Esophagus muscularis mucosa (tissue), 4 donors: Measurements from ENCODE around the gene ATN1.

Experiments
- EP300 ChIP-seq: sonication (generic); formaldehyde crosslinking; IDR thresholded peaks from one replicate; pipeline ENCODE4 v1.6.1; 2017; ENCODE audit warnings: antibody characterized with exemption
- POLR2A ChIP-seq: fragments of 450-650 bp; IDR thresholded peaks from one replicate; pipeline ENCODE4 v1.6.1; 2017; ENCODE audit warnings: antibody characterized with exemption, moderate library complexity, mild to moderate bottlenecking, low read depth
- POLR2AphosphoS5 ChIP-seq, 2 donors: sonication (generic); formaldehyde crosslinking; IDR thresholded peaks; one replicate each; pipeline ENCODE4 v1.6.1; 2017; ENCODE audit warnings: antibody characterized with exemption in 2 of 2
- TF ChIP-seq, protein P1 (sequence below), 3 experiments: fragments of 200-600 bp in 2 of 3; fragments of 450-650 bp in 1 of 3; sonication (generic) in 2 of 3; IDR thresholded peaks; one replicate each; pipeline ENCODE4 v1.5.1; 2017 to 2019; ENCODE audit warnings: antibody characterized with exemption in 3 of 3, mild to moderate bottlenecking in 2 of 3, moderate library complexity in 1 of 3

DNA sequence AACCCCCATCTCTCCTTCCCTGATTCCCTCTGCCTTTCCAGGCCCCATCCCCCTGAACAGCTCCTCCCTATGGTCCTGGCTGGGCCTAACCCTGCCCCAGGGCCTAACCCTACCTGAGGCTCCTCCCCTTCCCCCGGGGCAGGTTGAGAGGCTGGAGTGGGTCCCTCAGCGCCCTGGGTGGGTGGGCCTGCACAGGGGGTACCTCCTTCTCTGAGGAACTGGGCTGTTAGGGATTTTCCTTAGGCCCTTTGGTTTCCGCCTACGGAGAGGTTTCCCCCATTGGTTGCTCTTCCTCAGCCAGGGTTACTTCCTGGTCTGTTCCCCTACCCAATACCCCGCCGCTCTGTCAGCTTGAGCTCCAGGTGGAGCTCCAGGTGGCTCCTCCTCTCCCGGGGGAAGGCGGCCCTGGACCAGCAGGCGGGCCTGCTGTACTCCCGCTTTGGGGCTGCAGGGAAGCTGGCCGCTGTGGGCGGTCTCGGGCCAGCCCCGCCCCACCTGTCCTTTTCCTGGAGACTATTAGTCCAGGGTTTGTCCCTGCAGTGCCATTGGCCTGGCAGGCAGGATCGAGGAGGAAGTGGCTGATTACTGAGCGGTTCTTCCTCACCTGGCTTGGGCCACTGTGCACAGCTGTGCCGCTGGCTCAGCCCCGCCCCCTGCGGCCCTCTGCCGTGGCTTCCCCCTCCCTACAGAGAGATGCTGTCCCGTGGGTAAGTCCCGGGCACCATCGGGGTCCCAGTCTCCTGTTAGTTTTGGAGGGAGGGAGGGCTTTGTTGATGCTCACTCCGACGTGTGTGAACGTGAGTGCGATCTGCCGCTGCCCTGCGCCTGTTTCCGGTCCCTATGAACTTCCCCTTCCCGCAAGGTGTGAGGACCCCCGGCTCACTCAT, 18.5 kb downstream of the ATN1 start:
- TF ChIP-seq, protein P1, sequence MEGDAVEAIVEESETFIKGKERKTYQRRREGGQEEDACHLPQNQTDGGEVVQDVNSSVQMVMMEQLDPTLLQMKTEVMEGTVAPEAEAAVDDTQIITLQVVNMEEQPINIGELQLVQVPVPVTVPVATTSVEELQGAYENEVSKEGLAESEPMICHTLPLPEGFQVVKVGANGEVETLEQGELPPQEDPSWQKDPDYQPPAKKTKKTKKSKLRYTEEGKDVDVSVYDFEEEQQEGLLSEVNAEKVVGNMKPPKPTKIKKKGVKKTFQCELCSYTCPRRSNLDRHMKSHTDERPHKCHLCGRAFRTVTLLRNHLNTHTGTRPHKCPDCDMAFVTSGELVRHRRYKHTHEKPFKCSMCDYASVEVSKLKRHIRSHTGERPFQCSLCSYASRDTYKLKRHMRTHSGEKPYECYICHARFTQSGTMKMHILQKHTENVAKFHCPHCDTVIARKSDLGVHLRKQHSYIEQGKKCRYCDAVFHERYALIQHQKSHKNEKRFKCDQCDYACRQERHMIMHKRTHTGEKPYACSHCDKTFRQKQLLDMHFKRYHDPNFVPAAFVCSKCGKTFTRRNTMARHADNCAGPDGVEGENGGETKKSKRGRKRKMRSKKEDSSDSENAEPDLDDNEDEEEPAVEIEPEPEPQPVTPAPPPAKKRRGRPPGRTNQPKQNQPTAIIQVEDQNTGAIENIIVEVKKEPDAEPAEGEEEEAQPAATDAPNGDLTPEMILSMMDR (IDR thresholded peaks at IDR 0.05) = no peak
- peak; percentile 21 to 35 for TF ChIP-seq POLR2AphosphoS5 (IDR thresholded peaks at IDR 0.05)
- no peak for TF ChIP-seq POLR2A
- TF ChIP-seq EP300 = no peak
